Uterus (tissue), 4 donors: Measurements from ENCODE around the gene MAP2K7. TPM values are rescaled to one million over a fixed set of nuclear protein-coding genes. Genes with fewer than 3 reads are reported as not detected.

ENCODE experiments used
- DNase-seq, 2 donors: peaks; one replicate each; pipeline ENCODE4 v3.0.0-alpha.2; 2019 to 2020
- H3K27ac ChIP-seq, 2 donors: fragments of 200-600 bp; sonication (generic); 1 replicate in 1 of 2; 2 replicates in 1 of 2; pipeline ENCODE4 v1.5.1; 2016 to 2018
- H3K27me3 ChIP-seq, 2 donors: fragments of 200-600 bp; sonication (generic); one replicate each; pipeline ENCODE4 v1.5.1; 2018 to 2019; ENCODE audit warnings: control low read depth in 1 of 2
- H3K36me3 ChIP-seq, 2 donors: fragments of 200-600 bp; sonication (generic); one replicate each; pipeline ENCODE4 v1.5.1; 2019; ENCODE audit warnings: control low read depth in 1 of 2
- H3K4me1 ChIP-seq, 2 donors: fragments of 200-600 bp; sonication (generic); one replicate each; pipeline ENCODE4 v1.5.1; 2018 to 2019; ENCODE audit warnings: control low read depth in 1 of 2
- H3K4me3 ChIP-seq, 2 donors: fragments of 200-600 bp; sonication (generic); 1 replicate in 1 of 2; 2 replicates in 1 of 2; pipeline ENCODE4 v1.5.1; 2018 to 2019; ENCODE audit warnings: mild to moderate bottlenecking in 1 of 2
- H3K9me3 ChIP-seq, 2 donors: fragments of 200-600 bp; sonication (generic); one replicate each; pipeline ENCODE4 v1.5.1; 2019; ENCODE audit warnings: control low read depth in 1 of 2
- CTCF ChIP-seq, 4 experiments: fragments of 200-600 bp in 2 of 4; fragments of 450-650 bp in 2 of 4; sonication (generic) in 2 of 4; IDR thresholded peaks; one replicate each; pipeline ENCODE4 v1.5.1; 2016 to 2019; ENCODE audit warnings: antibody characterized with exemption in 4 of 4, mild to moderate bottlenecking in 2 of 4, moderate library complexity in 1 of 4
- POLR2A ChIP-seq, 2 donors: fragments of 450-650 bp; IDR thresholded peaks; one replicate each; pipeline ENCODE4 v1.6.1; 2016; ENCODE audit warnings: antibody characterized with exemption in 2 of 2, mild to moderate bottlenecking in 1 of 2, moderate library complexity in 1 of 2
- intact Hi-C: fragments of 100-400 bp; cut with DNase I; formaldehyde crosslinking; loops from one replicate; pipeline ENCODE4 v1.15.1; 2023; ENCODE audit warnings: low total_unique reads
- total RNA-seq, 4 donors: library from RNA; depleted of rRNA in 3 of 4; stranded (reverse); fragments of >200 nt in 3 of 4; gene quantifications; one replicate each; pipeline versions ENCODE4 v1.1.0 to v1.2.4, GENCODE V29; 2014 to 2023
- donor health status: DM: yes; HTN: yes; CAD: no.

MAP2K7 gene
- total RNA-seq, 4 donors from 2014 or later, result 0.59 to 40.2 (median 9.4) TPM

- H3K36me3 ChIP-seq, result no peaks in the 10 kb centered on the region
- intact Hi-C loops, result no loop called here
- H3K9me3 ChIP-seq, result no peaks in the 10 kb centered on the region
- H3K27me3 ChIP-seq, result no peaks in the 10 kb centered on the region
- H3K27ac ChIP-seq, result no peak overlapping the region
- TF ChIP-seq POLR2A (IDR thresholded peaks at IDR 0.05) (no peak), CTCF (IDR thresholded peaks at IDR 0.05) (no peak)
- peak in 1 of 2 donors; percentile 12 for DNase-seq
- H3K4me1 ChIP-seq, result peaks cover 10% of the 10 kb centered on the region in 2 donors
- H3K4me3 ChIP-seq, result no peak overlapping the region
Observed at GRCh38 chr19:7908742-7909461, 5.2 kb downstream of the MAP2K7 start.

- no peak overlapping the region for H3K27ac ChIP-seq
- intact Hi-C loops, result no loop called here
- H3K9me3 ChIP-seq, result no peaks in the 10 kb centered on the region
- no peaks in the 10 kb centered on the region for H3K27me3 ChIP-seq
- H3K4me3 ChIP-seq, result no peak overlapping the region
- H3K36me3 ChIP-seq, result no peaks in the 10 kb centered on the region
- DNase-seq, result peak in 1 of 2 donors; percentile 9
- peaks cover 9 to 10% of the 10 kb centered on the region in 2 donors for H3K4me1 ChIP-seq
- no peak for TF ChIP-seq POLR2A (IDR thresholded peaks at IDR 0.05)
- TF ChIP-seq CTCF (IDR thresholded peaks at IDR 0.05), result no peak
Observed at GRCh38 chr19:7909471-7910067, 5.9 kb downstream of the MAP2K7 start.

- no peaks in the 10 kb centered on the region for H3K9me3 ChIP-seq
- intact Hi-C loops, result no loop called here
- H3K27ac ChIP-seq, result no peak overlapping the region
- peaks cover 0 to under 1% of the 10 kb centered on the region in 2 donors for H3K27me3 ChIP-seq
- no peak overlapping the region for H3K4me3 ChIP-seq
- peak in 1 of 2 donors; percentile 17 for DNase-seq
- H3K4me1 ChIP-seq, result peaks cover under 1% of the 10 kb centered on the region in 2 donors
- no peak for TF ChIP-seq CTCF (IDR thresholded peaks at IDR 0.05)
- TF ChIP-seq POLR2A (IDR thresholded peaks at IDR 0.05), result no peak
- H3K36me3 ChIP-seq, result no peaks in the 10 kb centered on the region
Observed at GRCh38 chr19:7910321-7911161, 6.9 kb downstream of the MAP2K7 start.

- peaks cover 5 to 6% of the 10 kb centered on the region in 2 donors for H3K27me3 ChIP-seq
- intact Hi-C loops, result no loop called here
- no peaks in the 10 kb centered on the region for H3K9me3 ChIP-seq
- H3K4me3 ChIP-seq, result no peak overlapping the region
- H3K4me1 ChIP-seq, result peaks cover 0 to 11% of the 10 kb centered on the region in 2 donors
- TF ChIP-seq POLR2A (IDR thresholded peaks at IDR 0.05), result no peak
- no peak for TF ChIP-seq CTCF (IDR thresholded peaks at IDR 0.05)
- H3K27ac ChIP-seq, result no peak overlapping the region
- H3K36me3 ChIP-seq, result no peaks in the 10 kb centered on the region
- no peak for DNase-seq
Observed at GRCh38 chr19:7911508-7912143, 7.9 kb downstream of the MAP2K7 start.
